Effector memory CD8-positive, alpha-beta T cell (primary cell): ENCODE data around the gene PRB3.

Experiments used
- ATAC-seq: fragments of 150-1000 bp; cut with Tn5 transposase; replicated peaks from 2 replicates; pipeline ENCODE4 v1.10.0; 2021; ENCODE audit warnings: mild to moderate bottlenecking, moderate library complexity
- DNase-seq, 3 experiments: peaks; one replicate each; pipeline ENCODE4 v3.0.0; 2021
- H3K27ac Mint-ChIP-seq, 2 donors: one replicate each; pipeline ENCODE4 v1.8.0; 2022; ENCODE audit warnings: mild to moderate bottlenecking in 2 of 2, mixed read lengths in 2 of 2, moderate library complexity in 2 of 2
- H3K27me3 Mint-ChIP-seq, 2 donors: one replicate each; pipeline ENCODE4 v1.8.0; 2022; ENCODE audit warnings: mixed read lengths in 2 of 2
- H3K36me3 Mint-ChIP-seq: one replicate; pipeline ENCODE4 v1.8.0; 2022; ENCODE audit warnings: mild to moderate bottlenecking, moderate library complexity, mixed read lengths; ENCODE audit not compliant: insufficient read depth
- H3K4me1 Mint-ChIP-seq, 2 donors: one replicate each; pipeline ENCODE4 v1.8.0; 2022; ENCODE audit warnings: low read depth in 2 of 2, mixed read lengths in 2 of 2
- H3K4me3 Mint-ChIP-seq, 2 donors: one replicate each; pipeline ENCODE4 v1.8.0; 2022; ENCODE audit warnings: mild to moderate bottlenecking in 2 of 2, mixed read lengths in 2 of 2, moderate library complexity in 2 of 2
- H3K9me3 Mint-ChIP-seq, 2 donors: one replicate each; pipeline ENCODE4 v1.8.0; 2022; ENCODE audit warnings: mixed read lengths in 2 of 2
- total RNA-seq, 9 experiments: gene quantifications; one replicate each; lab custom pipeline; 2026; lab: John Stamatoyannopoulos, UW

PRB3 gene
- 0 to 0.18 (median 0) reads per million in 9 experiments for total RNA-seq

DNA sequence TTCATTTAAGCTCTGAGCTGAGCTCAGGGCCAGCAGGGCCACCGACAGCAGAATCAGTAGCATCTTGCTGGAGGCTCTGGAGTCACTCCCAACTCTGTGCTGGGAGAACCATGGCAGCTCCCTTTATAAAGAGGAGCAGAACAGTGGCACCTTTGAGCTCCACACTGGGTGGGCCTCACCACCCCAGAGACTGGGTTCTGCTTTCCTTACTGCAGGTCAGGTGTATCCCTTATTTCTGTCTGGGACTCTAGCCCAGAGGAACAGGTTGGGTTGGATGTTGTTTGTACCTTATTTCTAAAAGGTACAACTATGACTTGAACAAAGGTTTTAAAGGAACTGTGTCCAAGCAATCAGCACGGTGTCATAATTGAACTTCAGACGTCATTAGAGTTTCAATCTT, at the start of gene PRB3:
TSS of gene PRB3 (minus strand) at position 101 of the 400 bp plus-strand sequence. CDS start at position 63, 38 bp downstream.
- H3K4me3 Mint-ChIP-seq: no peak within 1 kb of the TSS

DNA sequence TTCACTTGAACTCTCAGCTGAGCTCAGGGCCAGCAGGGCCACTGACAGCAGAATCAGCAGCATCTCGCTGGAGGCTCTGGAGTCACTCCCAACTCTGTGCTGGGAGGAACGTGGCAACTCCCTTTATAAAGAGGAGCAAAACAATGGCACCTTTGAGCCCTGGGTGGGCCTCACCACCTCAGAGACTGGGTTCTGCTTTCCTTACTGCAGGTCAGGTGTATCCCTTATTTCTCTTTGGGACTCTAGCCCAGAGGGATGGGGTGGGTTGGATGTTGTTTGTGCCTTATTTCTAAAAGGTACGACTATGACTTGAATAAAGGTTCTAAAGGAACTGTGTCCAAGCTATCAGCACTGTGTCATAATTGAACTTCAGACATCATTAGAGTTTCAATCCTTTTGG, 40.8 kb upstream of the PRB3 start, which contains the start of gene PRB4:
TSS of gene PRB4 (minus strand) at position 101 of the 400 bp plus-strand sequence. CDS start at position 63, 38 bp downstream.
- DNase-seq (no peak), ATAC-seq (no peak)
- Mint-ChIP-seq H3K4me3 (no peak within 1 kb of the TSS), H3K36me3 (no peaks in the 10 kb centered on the region), H3K27ac (no peak within 1 kb of the TSS), H3K4me1 (no peaks in the 10 kb centered on the region), H3K9me3 (peaks cover 1 to 24% of the 10 kb centered on the region in 2 donors), H3K27me3 (peaks cover 0 to 22% of the 10 kb centered on the region in 2 donors)

More for the DNA sequence above, at the start of gene PRB3:
- no peak for DNase-seq
- Mint-ChIP-seq H3K4me1 (no peaks in the 10 kb centered on the region), H3K27me3 (no peaks in the 10 kb centered on the region), H3K27ac (peak within 1 kb of the TSS in 1 of 2 donors; percentile 5), H3K9me3 (no peaks in the 10 kb centered on the region), H3K36me3 (no peaks in the 10 kb centered on the region)
- no peak for ATAC-seq

- no peak for ATAC-seq
These were observed 37.6 kb upstream of the PRB3 start for GRCh38 chr12:11307143-11307542.

DNA sequence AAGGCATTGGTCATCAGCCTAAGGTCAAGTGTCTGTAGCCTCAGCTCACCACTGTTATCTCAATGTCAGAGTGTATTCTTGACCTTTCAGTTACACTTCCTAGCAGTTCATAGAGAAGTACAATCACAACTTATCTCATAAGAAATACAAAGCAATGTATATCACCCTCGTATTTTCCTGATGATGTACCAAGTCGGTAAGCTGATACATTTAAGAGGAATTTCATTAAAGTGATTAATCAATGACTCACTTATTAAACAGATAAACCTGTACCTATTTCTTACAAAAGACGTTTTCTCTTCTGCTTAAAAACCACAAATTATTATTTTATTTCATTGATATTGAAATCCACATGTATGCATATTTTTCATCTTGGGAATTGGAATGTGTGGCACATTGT, 3.9 kb upstream of the PRB3 start:
- Mint-ChIP-seq H3K27ac (no peak overlapping the region), H3K9me3 (no peaks in the 10 kb centered on the region), H3K4me1 (no peaks in the 10 kb centered on the region), H3K27me3 (no peaks in the 10 kb centered on the region), H3K4me3 (no peak overlapping the region), H3K36me3 (no peaks in the 10 kb centered on the region)
- DNase-seq (no peak), ATAC-seq (no peak)

More at GRCh38 chr12:11307143-11307542, 37.6 kb upstream of the PRB3 start:
- H3K9me3 Mint-ChIP-seq: peaks cover 10 to 38% of the 10 kb centered on the region in 2 donors
- H3K36me3 Mint-ChIP-seq: no peaks in the 10 kb centered on the region
- DNase-seq: no peak
- no peaks in the 10 kb centered on the region for H3K4me1 Mint-ChIP-seq
- H3K27me3 Mint-ChIP-seq: peaks cover 0 to 23% of the 10 kb centered on the region in 2 donors
- no peak overlapping the region for H3K27ac Mint-ChIP-seq
- H3K4me3 Mint-ChIP-seq: no peak overlapping the region

DNA sequence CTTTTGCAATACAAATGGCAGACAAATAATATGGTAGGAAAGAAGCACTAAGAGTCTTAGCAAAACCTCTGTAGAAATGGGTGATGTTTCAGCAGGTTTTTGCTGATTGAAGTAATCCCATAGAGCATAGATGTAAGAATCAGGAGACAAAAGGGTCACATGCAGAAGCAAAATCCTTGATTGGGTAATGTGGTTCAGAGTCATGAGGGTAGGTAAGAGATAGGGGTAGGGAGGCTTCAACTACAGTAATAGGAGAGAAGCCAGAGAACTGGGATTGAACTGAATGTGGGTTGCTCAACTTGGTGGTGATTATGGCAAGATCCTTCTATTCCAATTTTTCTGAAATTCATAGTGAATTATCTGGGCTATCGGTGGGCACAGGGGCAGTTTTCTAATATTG, 5.0 kb downstream of the PRB3 start:
- ATAC-seq: no peak
- Mint-ChIP-seq H3K27me3 (no peaks in the 10 kb centered on the region), H3K36me3 (no peaks in the 10 kb centered on the region), H3K4me3 (no peak overlapping the region), H3K27ac (no peak overlapping the region), H3K9me3 (peaks cover 0 to 11% of the 10 kb centered on the region in 2 donors), H3K4me1 (no peaks in the 10 kb centered on the region)
- no peak for DNase-seq

DNA sequence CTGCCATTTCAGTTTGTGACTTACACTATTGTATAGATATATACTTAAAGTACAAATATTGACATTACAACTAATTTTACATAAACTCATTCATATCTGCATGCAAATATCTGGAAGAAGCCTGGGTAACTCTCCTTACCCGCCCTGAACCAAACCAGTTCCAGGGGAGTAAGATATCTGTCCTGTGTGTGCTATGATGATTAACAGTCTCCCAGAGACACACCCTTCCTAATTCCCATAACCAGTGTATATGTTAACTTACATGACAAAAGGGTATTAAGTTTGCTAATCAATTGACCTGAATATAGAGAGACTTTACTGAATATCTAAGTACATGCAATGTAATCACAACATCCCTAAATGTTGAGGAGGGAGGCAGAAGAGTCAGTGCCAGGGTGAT, 23.0 kb downstream of the PRB3 start:
- no peak for ATAC-seq
- no peak for DNase-seq
- Mint-ChIP-seq H3K4me3 (no peak overlapping the region), H3K9me3 (peaks cover 0 to 2% of the 10 kb centered on the region in 2 donors), H3K36me3 (no peaks in the 10 kb centered on the region), H3K4me1 (peaks cover 0 to 6% of the 10 kb centered on the region in 2 donors), H3K27me3 (peaks cover 0 to 28% of the 10 kb centered on the region in 2 donors), H3K27ac (no peak overlapping the region)

DNA sequence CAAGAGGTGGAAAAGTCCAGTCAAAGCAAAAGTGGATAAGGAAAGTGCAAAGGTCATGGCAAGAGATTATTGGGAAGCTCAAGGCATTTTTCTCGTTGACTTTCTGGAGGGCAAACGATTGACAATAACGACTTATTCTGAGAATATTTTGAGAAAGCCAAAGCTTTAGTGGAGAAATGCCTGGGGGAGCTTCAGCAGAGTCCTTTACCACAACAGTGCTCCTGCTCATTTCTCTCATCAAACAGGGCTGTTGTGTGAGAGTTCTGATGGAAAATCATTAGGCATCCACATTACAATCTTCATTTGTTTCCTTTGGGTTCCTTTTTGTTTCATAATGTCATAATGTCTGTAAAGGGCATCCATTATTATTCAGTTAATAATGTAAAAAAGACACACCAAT, 26.9 kb downstream of the PRB3 start:
- peaks cover 0 to 6% of the 10 kb centered on the region in 2 donors for H3K4me1 Mint-ChIP-seq
- ATAC-seq (no peak), DNase-seq (no peak)
- no peaks in the 10 kb centered on the region for H3K9me3 Mint-ChIP-seq
- H3K4me3 Mint-ChIP-seq: no peak overlapping the region
- H3K27ac Mint-ChIP-seq: no peak overlapping the region
- peaks cover 0 to 24% of the 10 kb centered on the region in 2 donors for H3K27me3 Mint-ChIP-seq
- H3K36me3 Mint-ChIP-seq: no peaks in the 10 kb centered on the region

- Mint-ChIP-seq H3K36me3 (no peaks in the 10 kb centered on the region), H3K9me3 (no peaks in the 10 kb centered on the region), H3K4me1 (peaks cover 0 to under 1% of the 10 kb centered on the region in 2 donors), H3K27me3 (peaks cover 0 to 24% of the 10 kb centered on the region in 2 donors), H3K4me3 (no peak overlapping the region), H3K27ac (no peak overlapping the region)
- DNase-seq: no peak
- no peak for ATAC-seq
These were observed 29.1 kb downstream of the PRB3 start for GRCh38 chr12:11240348-11240930.

- no peak overlapping the region for H3K27ac Mint-ChIP-seq
- H3K9me3 Mint-ChIP-seq: no peaks in the 10 kb centered on the region
- peaks cover 0 to 15% of the 10 kb centered on the region in 2 donors for H3K27me3 Mint-ChIP-seq
- H3K4me1 Mint-ChIP-seq: no peaks in the 10 kb centered on the region
- H3K36me3 Mint-ChIP-seq: no peaks in the 10 kb centered on the region
- H3K4me3 Mint-ChIP-seq: no peak overlapping the region
- DNase-seq (no peak), ATAC-seq (no peak)
These were observed 31.2 kb downstream of the PRB3 start for GRCh38 chr12:11238275-11238674.

DNA sequence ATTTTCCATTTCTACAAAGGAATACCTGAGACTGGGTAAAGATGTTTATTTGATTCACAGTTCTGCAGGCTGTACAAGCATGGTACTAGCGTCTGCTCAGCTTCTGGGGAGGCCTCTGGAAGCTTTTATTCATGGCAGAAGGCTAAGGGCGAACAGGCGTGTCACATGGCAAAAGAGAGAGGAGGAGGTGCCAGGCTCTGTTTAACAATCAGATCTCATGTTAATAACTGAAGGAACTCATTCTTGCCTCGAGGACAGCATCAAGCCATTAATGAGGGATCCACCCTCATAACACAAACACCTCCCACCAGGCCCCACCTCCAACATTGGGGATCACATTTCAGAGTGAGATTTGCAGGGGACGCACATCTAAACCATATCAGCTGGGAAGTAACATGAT, 36.0 kb downstream of the PRB3 start:
- Mint-ChIP-seq H3K27ac (no peak overlapping the region), H3K27me3 (peaks cover 0 to 4% of the 10 kb centered on the region in 2 donors), H3K9me3 (peaks cover 0 to 7% of the 10 kb centered on the region in 2 donors)

GRCh38 chr12:11228296-11228879, 41.1 kb downstream of the PRB3 start:
- DNase-seq: peak in 1 of 3 experiments; percentile 23
- H3K27ac Mint-ChIP-seq: no peak overlapping the region
- ATAC-seq: no peak
- peaks cover 0 to 4% of the 10 kb centered on the region in 2 donors for H3K27me3 Mint-ChIP-seq
- no peak overlapping the region for H3K4me3 Mint-ChIP-seq
- no peaks in the 10 kb centered on the region for H3K4me1 Mint-ChIP-seq
- peaks cover 0 to 7% of the 10 kb centered on the region in 2 donors for H3K9me3 Mint-ChIP-seq
- no peaks in the 10 kb centered on the region for H3K36me3 Mint-ChIP-seq

More for the DNA sequence above, 36.0 kb downstream of the PRB3 start:
- no peak overlapping the region for H3K4me3 Mint-ChIP-seq
- no peaks in the 10 kb centered on the region for H3K36me3 Mint-ChIP-seq
- no peak for DNase-seq
- no peaks in the 10 kb centered on the region for H3K4me1 Mint-ChIP-seq
- no peak for ATAC-seq

DNA sequence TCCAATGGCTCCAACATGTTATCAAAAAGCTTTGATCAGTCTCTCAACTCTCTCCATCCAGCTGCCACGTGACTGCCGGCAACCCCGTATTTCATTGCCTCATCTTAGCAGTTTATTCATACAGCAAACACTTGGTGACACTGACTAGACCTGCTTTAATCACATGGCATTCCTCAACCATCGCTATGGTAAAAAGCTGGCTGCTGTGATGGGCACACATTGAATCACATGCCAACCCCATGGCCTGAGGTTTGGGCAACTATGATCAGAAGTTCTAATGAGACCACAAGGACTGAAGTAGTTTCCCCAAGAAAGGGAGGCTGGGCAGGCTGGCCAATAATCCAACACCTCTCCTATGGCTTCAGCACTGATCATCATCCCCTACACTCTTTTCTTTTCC, 42.1 kb downstream of the PRB3 start:
- Mint-ChIP-seq H3K27me3 (peaks cover 0 to 10% of the 10 kb centered on the region in 2 donors), H3K27ac (no peak overlapping the region), H3K9me3 (peaks cover 0 to 13% of the 10 kb centered on the region in 2 donors), H3K4me3 (no peak overlapping the region), H3K36me3 (no peaks in the 10 kb centered on the region), H3K4me1 (no peaks in the 10 kb centered on the region)
- DNase-seq (no peak), ATAC-seq (no peak)
